GM23248 (cell line): ENCODE measurements around the gene C16orf95. TPM values are rescaled to one million over a fixed set of nuclear protein-coding genes. Genes with fewer than 3 reads are reported as not detected.
A peak's percentile ranks its signal among the peaks of the same experiment; 100 is the strongest.

ENCODE experiments used
- DNase-seq: peaks from one replicate; pipeline ENCODE4 v3.0.0-alpha.2; 2015
- H2AFZ ChIP-seq: fragments of 200-600 bp; sonication (generic); 2 replicates; pipeline ENCODE4 v1.6.1; 2016; ENCODE audit warnings: antibody characterized with exemption
- H3F3A ChIP-seq: fragments of 200-600 bp; sonication (generic); 2 replicates; pipeline ENCODE4 v1.6.1; 2016; ENCODE audit warnings: mild to moderate bottlenecking, antibody characterized with exemption, mixed run types; ENCODE audit not compliant: insufficient read depth
- H3K27ac ChIP-seq: fragments of 200-600 bp; sonication (generic); 2 replicates; pipeline ENCODE4 v1.5.1; 2016; ENCODE audit warnings: mild to moderate bottlenecking
- H3K27me3 ChIP-seq: fragments of 200-600 bp; sonication (generic); replicated peaks from 2 replicates; pipeline ENCODE4 v1.6.1; 2016; ENCODE audit warnings: mild to moderate bottlenecking; ENCODE audit not compliant: insufficient read depth
- H3K36me3 ChIP-seq: fragments of 200-600 bp; sonication (generic); 2 replicates; pipeline ENCODE4 v1.6.1; 2016; ENCODE audit warnings: low read depth, mild to moderate bottlenecking
- H3K4me1 ChIP-seq: fragments of 200-600 bp; sonication (generic); 2 replicates; pipeline ENCODE4 v1.6.1; 2016; ENCODE audit warnings: mild to moderate bottlenecking; ENCODE audit not compliant: insufficient read depth
- H3K4me2 ChIP-seq: fragments of 200-600 bp; sonication (generic); one replicate; pipeline ENCODE4 v1.6.1; 2016; ENCODE audit warnings: mild to moderate bottlenecking; ENCODE audit not compliant: unreplicated experiment
- H3K4me3 ChIP-seq: fragments of 200-600 bp; sonication (generic); 2 replicates; pipeline ENCODE4 v1.5.1; 2016; ENCODE audit warnings: mild to moderate bottlenecking
- H3K79me2 ChIP-seq: fragments of 200-600 bp; sonication (generic); 2 replicates; pipeline ENCODE4 v1.6.1; 2016; ENCODE audit warnings: mild to moderate bottlenecking; ENCODE audit not compliant: insufficient read depth
- H3K9ac ChIP-seq: fragments of 200-600 bp; sonication (generic); 2 replicates; pipeline ENCODE4 v1.6.1; 2016; ENCODE audit warnings: mild to moderate bottlenecking
- H3K9me2 ChIP-seq: fragments of 200-600 bp; sonication (generic); 2 replicates; pipeline ENCODE4 v1.6.1; 2016; ENCODE audit warnings: mixed run types, mild to moderate bottlenecking, moderate library complexity; ENCODE audit not compliant: insufficient read depth
- H3K9me3 ChIP-seq: fragments of 200-600 bp; sonication (generic); one replicate; pipeline ENCODE4 v1.6.1; 2017; ENCODE audit warnings: low read depth
- H4K20me1 ChIP-seq: fragments of 200-600 bp; sonication (generic); 2 replicates; pipeline ENCODE4 v1.6.0; 2016; ENCODE audit not compliant: insufficient read depth
- EZH2 ChIP-seq: fragments of 200-600 bp; sonication (generic); IDR thresholded peaks from 2 replicates; pipeline ENCODE4 v1.6.1; 2018; ENCODE audit warnings: antibody characterized with exemption, mild to moderate bottlenecking; ENCODE audit not compliant: insufficient read depth, poor library complexity, severe bottlenecking
- EZH2phosphoT487 ChIP-seq: fragments of 200-600 bp; sonication (generic); IDR thresholded peaks from 2 replicates; pipeline ENCODE4 v1.6.1; 2018; ENCODE audit warnings: antibody characterized with exemption, moderate library complexity, mild to moderate bottlenecking, low read depth; ENCODE audit not compliant: insufficient read depth
- WGBS, 2 experiments: methylation state at CpG; one replicate each; pipeline ENCODE4 v1.1.6; 2015 to 2017; ENCODE audit warnings: low lambda C conversion rate in 2 of 2, low coverage in 1 of 2; ENCODE audit errors: missing lambda C conversion rate in 2 of 2; 5-methylcytosine and 5-hydroxymethylcytosine counted together
- in situ Hi-C: fragments of 300-500 bp; cut with MboI; formaldehyde crosslinking; loops from 2 replicates; pipeline ENCODE4 v1.15.0; 2020
- polyA plus RNA-seq: library from polyadenylated mRNA; unstranded; fragments of >200 nt; fragmentation: Nextera tagmentation; extraction: Ambion mirVana; gene quantifications from 2 replicates; pipeline ENCODE4 v1.2.1, GENCODE V29; 2016
- total RNA-seq: library from RNA; depleted of rRNA; stranded (reverse); fragments of >200 nt; shearing (Covaris generic); gene quantifications from 2 replicates; pipeline ENCODE4 v1.2.3, GENCODE V29; 2014

C16orf95 gene
- total and polyA plus RNA-seq, 2 experiments from 2014 or later = 5.1 to 9.2 TPM

DNA sequence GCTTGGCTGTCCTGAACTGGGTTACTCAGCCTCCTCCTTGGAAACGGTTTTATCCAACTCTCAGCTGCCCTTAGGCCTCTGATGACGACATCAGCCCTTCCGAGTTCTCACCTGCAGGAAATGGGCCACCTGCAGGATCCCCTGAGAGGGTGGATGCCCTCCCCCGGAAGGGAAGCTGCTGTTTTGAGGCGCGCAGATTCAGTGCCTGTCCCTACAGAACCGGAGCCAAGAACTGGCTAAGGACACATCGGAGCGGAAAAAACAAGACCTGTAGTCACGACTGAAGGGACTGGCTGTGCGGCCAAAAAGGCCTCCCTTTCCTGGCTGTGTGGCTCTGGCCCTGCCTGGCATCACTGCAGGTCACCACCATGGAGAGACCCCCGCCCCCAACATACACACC, 11.7 kb upstream of the C16orf95 start:
- no peaks in the 10 kb centered on the region for H3F3A ChIP-seq
- H2AFZ ChIP-seq = no peak overlapping the region
- 87 to 88% methylated on average over 12 of the region's 12 CpGs for WGBS, 2 experiments
- in situ Hi-C loops = no loop called here
- H3K4me1 ChIP-seq = 0 out of 2 replicates have a peak, but pooled peaks cover 8% of the 10 kb centered on the region
- no peak for DNase-seq
- H4K20me1 ChIP-seq = no peaks in the 10 kb centered on the region
- no peak overlapping the region for H3K4me2 ChIP-seq
- H3K27ac ChIP-seq = no peak overlapping the region
- H3K9me3 ChIP-seq = no peaks in the 10 kb centered on the region
- H3K27me3 ChIP-seq = no peaks in the 10 kb centered on the region
- no peak overlapping the region for H3K4me3 ChIP-seq
- TF ChIP-seq EZH2 = no peak
- no peak for TF ChIP-seq EZH2phosphoT487
- no peaks in the 10 kb centered on the region; the same call in 1 of the 2 replicates for H3K36me3 ChIP-seq
- 0 out of 2 replicates have a peak, but pooled peaks cover 8% of the 10 kb centered on the region for H3K79me2 ChIP-seq
- H3K9ac ChIP-seq = no peak overlapping the region
- no peaks in the 10 kb centered on the region for H3K9me2 ChIP-seq

DNA sequence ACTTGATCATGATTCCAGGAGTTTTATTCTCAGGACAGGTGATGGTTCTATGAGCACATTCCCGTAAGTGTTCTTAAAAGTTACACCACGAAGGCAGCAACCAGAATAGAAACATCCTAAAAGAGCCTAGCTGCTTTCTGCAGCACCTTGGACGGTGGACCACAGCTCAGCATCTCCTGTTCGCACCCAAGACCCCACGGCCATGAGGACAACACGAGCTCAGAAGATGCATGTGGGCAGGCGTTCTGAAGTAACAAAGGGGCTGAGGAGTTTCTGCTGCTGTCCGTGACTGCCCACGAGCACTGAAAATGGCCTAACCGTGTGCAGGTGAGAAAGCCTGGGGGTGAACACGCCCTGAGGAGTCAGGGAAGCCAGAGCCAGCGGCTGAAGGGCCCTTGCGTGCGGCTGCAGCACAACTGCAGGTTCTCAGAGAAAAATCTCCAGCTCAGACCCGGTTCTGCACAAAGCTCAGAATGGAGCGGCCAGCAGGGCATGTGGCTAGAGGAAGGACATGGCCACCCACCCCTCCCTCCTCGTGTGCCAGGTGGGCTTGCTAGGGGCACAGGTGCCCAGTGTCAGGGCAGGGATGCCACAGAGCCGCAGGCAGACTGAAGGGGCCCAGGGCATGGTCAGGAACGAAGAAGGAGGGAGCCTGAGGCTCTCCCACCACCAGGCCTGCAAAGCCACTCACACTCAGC, 10.8 kb upstream of the C16orf95 start:
- TF ChIP-seq EZH2phosphoT487 (no peak), EZH2 (no peak)
- Histone ChIP-seq H3K4me3 (no peak overlapping the region), H3K4me1 (0 out of 2 replicates have a peak, but pooled peaks cover 8% of the 10 kb centered on the region), H3K79me2 (0 out of 2 replicates have a peak, but pooled peaks cover 8% of the 10 kb centered on the region), H3K9me3 (no peaks in the 10 kb centered on the region), H3K9ac (no peak overlapping the region), H3K9me2 (no peaks in the 10 kb centered on the region), H3K4me2 (no peak overlapping the region), H3K36me3 (no peaks in the 10 kb centered on the region; the same call in 1 of the 2 replicates), H2AFZ (no peak overlapping the region), H3K27me3 (no peaks in the 10 kb centered on the region), H3F3A (no peaks in the 10 kb centered on the region), H3K27ac (no peak overlapping the region), H4K20me1 (no peaks in the 10 kb centered on the region)
- 90 to 93% methylated on average over 19 of the region's 19 CpGs for WGBS, 2 experiments
- no peak for DNase-seq
- in situ Hi-C loops = no loop called here

DNA sequence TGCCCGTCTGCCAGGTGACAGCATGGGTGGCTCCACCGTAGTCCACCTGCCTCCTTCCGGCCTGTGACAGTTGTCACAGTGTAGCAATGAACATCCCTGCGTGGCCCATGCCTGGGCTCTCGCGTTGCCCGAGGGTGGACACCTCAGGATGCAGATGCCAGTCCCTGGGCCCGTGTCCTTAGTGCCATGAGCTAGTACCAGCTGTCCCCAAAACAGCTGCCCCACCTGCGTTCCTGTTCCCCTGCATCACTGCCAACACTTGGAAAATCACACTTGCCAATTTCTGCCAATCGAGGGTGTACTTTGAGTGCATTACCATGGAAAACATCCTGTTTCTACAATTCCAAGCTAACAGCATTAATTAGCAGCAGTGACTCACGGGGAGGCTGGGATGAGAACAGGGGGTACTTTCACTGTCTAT, 9.0 kb upstream of the C16orf95 start:
- H3K36me3 ChIP-seq = no peaks in the 10 kb centered on the region; the same call in 1 of the 2 replicates
- in situ Hi-C loops = no loop called here
- H4K20me1 ChIP-seq = no peaks in the 10 kb centered on the region
- no peaks in the 10 kb centered on the region for H3K27me3 ChIP-seq
- 67 to 68% methylated on average over 11 of the region's 11 CpGs for WGBS, 2 experiments
- H3F3A ChIP-seq = no peaks in the 10 kb centered on the region
- no peak overlapping the region for H2AFZ ChIP-seq
- H3K9me3 ChIP-seq = no peaks in the 10 kb centered on the region
- 0 out of 2 replicates have a peak, but pooled peaks cover 8% of the 10 kb centered on the region for H3K4me1 ChIP-seq
- 0 out of 2 replicates have a peak, but pooled peaks cover 8% of the 10 kb centered on the region for H3K79me2 ChIP-seq
- no peak overlapping the region for H3K27ac ChIP-seq
- no peak overlapping the region for H3K4me2 ChIP-seq
- peak; percentile 14 for DNase-seq
- H3K9ac ChIP-seq = no peak overlapping the region
- no peaks in the 10 kb centered on the region for H3K9me2 ChIP-seq
- H3K4me3 ChIP-seq = no peak overlapping the region
- TF ChIP-seq EZH2phosphoT487 (no peak), EZH2 (no peak)

DNA sequence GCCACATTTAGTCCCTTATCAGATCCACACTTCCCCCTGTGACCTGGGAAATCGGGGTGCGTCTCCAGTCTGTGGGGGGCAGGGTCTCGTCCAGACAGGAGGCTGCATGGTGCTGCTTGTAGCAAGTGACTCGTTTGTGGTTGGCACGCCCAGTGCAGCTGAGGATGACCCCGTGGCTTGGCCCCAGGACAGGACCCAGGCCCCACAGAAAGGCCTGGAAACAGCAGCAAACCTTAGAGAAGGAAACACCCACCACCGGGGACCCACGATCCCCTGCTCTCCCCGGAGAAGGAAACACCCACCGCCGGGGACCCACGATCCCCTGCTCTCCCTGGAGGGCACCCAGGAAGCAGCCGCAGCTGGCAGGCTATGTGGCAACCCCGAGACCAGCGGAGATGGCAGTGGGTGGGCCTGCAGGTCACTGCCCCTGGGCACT, 8.2 kb upstream of the C16orf95 start:
- H3K9ac ChIP-seq = no peak overlapping the region
- WGBS, 2 experiments = 67 to 74% methylated on average over 12 to 15 of the region's 15 CpGs
- peak; percentile 40 for DNase-seq
- 0 out of 2 replicates have a peak, but pooled peaks cover 8% of the 10 kb centered on the region for H3K79me2 ChIP-seq
- H3K27me3 ChIP-seq = no peaks in the 10 kb centered on the region
- H3K9me3 ChIP-seq = no peaks in the 10 kb centered on the region
- 0 out of 2 replicates have a peak, but pooled peaks cover 8% of the 10 kb centered on the region for H3K4me1 ChIP-seq
- in situ Hi-C loops = no loop called here
- no peaks in the 10 kb centered on the region for H3K9me2 ChIP-seq
- no peak overlapping the region for H2AFZ ChIP-seq
- TF ChIP-seq EZH2 (no peak), EZH2phosphoT487 (no peak)
- H3K4me3 ChIP-seq = no peak overlapping the region
- H4K20me1 ChIP-seq = no peaks in the 10 kb centered on the region
- H3K36me3 ChIP-seq = no peaks in the 10 kb centered on the region
- no peaks in the 10 kb centered on the region for H3F3A ChIP-seq
- no peak overlapping the region for H3K27ac ChIP-seq
- no peak overlapping the region for H3K4me2 ChIP-seq
